CD4-positive, alpha-beta T cell treated with Interleukin-2 at 100 ng/mL for 4 hours (primary cell): ENCODE measurements around the gene HS1BP3.

Source experiments
- DNase-seq: peaks from one replicate; pipeline ENCODE4 v3.0.0-alpha.2; 2020; ENCODE audit warnings: low spot score

The HS1BP3 gene

GRCh38 chr2:20584399-20585358 lies 66.2 kb downstream of the HS1BP3 start:
- no peak for DNase-seq

GRCh38 chr2:20584045-20584398 lies 66.9 kb downstream of the HS1BP3 start:
- no peak for DNase-seq

- no peak for DNase-seq
These were observed 67.4 kb downstream of the HS1BP3 start for GRCh38 chr2:20583425-20583881.

- DNase-seq: no peak
These were observed 68.2 kb downstream of the HS1BP3 start for GRCh38 chr2:20582600-20583221.

- no peak for DNase-seq
These were observed 70.0 kb downstream of the HS1BP3 start for GRCh38 chr2:20580690-20581437.

GRCh38 chr2:20579866-20580265 lies 71.0 kb downstream of the HS1BP3 start:
- no peak for DNase-seq

- DNase-seq: no peak
These were observed 71.7 kb downstream of the HS1BP3 start for GRCh38 chr2:20578895-20579825.

- no peak for DNase-seq
These were observed 72.5 kb downstream of the HS1BP3 start for GRCh38 chr2:20578266-20578894.

- no peak for DNase-seq
These were observed 73.2 kb downstream of the HS1BP3 start for GRCh38 chr2:20577495-20578235.

- peak; percentile 75 for DNase-seq
These were observed 74.2 kb downstream of the HS1BP3 start for GRCh38 chr2:20576598-20577115.

GRCh38 chr2:20575935-20576597 lies 74.8 kb downstream of the HS1BP3 start:
- no peak for DNase-seq

- DNase-seq: no peak
These were observed 75.5 kb downstream of the HS1BP3 start for GRCh38 chr2:20575414-20575813.

- no peak for DNase-seq
These were observed 76.0 kb downstream of the HS1BP3 start for GRCh38 chr2:20574930-20575329.

GRCh38 chr2:20574423-20574911 lies 76.4 kb downstream of the HS1BP3 start:
- no peak for DNase-seq

- no peak for DNase-seq
These were observed 77.1 kb downstream of the HS1BP3 start for GRCh38 chr2:20573620-20574422.

GRCh38 chr2:20572221-20572620 lies 78.7 kb downstream of the HS1BP3 start:
- DNase-seq: no peak

- DNase-seq: no peak
These were observed 79.2 kb downstream of the HS1BP3 start for GRCh38 chr2:20571644-20572215.

GRCh38 chr2:20571231-20571630 lies 79.7 kb downstream of the HS1BP3 start:
- no peak for DNase-seq
